K562 (cell line): ENCODE measurements around the gene NPIPB2. TPM values are rescaled to one million over a fixed set of nuclear protein-coding genes. Genes with fewer than 3 reads are reported as not detected.
A peak's percentile ranks its signal among the peaks of the same experiment; 100 is the strongest.

Experiments used
- ASH1L ChIP-seq: fragments of 450-650 bp; IDR thresholded peaks from 2 replicates; pipeline ENCODE4 v1.6.1; 2018; ENCODE audit warnings: borderline replicate concordance, mild to moderate bottlenecking, low read depth; ENCODE audit not compliant: partially characterized antibody
- CGGBP1 ChIP-seq: fragments of 250-450 bp; sonication (Bioruptor Pico); IDR thresholded peaks from 2 replicates; pipeline ENCODE4 v1.9.0; 2021; ENCODE audit warnings: mild to moderate bottlenecking
- DEAF1 ChIP-seq: fragments of 450-650 bp; formaldehyde crosslinking; IDR thresholded peaks from 2 replicates; pipeline ENCODE4 v1.4.0; 2020; ENCODE audit warnings: mild to moderate bottlenecking, moderate library complexity
- GABPA ChIP-seq: fragments of 200-800 bp; sonication (Bioruptor generic); conservative IDR thresholded peaks from 2 replicates; pipeline ENCODE4 v1.6.1; 2016; ENCODE audit warnings: low read depth, missing genetic modification characterization, missing compliant biosample characterization
- KLF10 ChIP-seq: fragments of 250-450 bp; sonication (Bioruptor Pico); IDR thresholded peaks from 2 replicates; pipeline ENCODE4 v1.6.1; 2021; ENCODE audit warnings: matching md5 sums
- LARP7 ChIP-seq: fragments of 450-650 bp; IDR thresholded peaks from 2 replicates; pipeline ENCODE4 v1.6.1; 2016
- NCOR1 ChIP-seq: fragments of 450-650 bp; IDR thresholded peaks from 2 replicates; pipeline ENCODE4 v1.6.1; 2016; ENCODE audit warnings: mild to moderate bottlenecking, moderate library complexity
- POLR2H ChIP-seq: IDR thresholded peaks from 2 replicates; pipeline ENCODE4 v1.6.1; 2016; ENCODE audit warnings: missing genetic modification characterization, low read depth, mild to moderate bottlenecking, control low read depth, missing compliant biosample characterization, moderate library complexity
- PPARD ChIP-seq: fragments of 250-450 bp; sonication (Bioruptor Pico); IDR thresholded peaks from 2 replicates; pipeline ENCODE4 v1.8.0; 2022; ENCODE audit warnings: inconsistent platforms, mild to moderate bottlenecking, moderate library complexity
- PTTG1 ChIP-seq: fragments of 450-650 bp; IDR thresholded peaks from 2 replicates; pipeline ENCODE4 v1.6.1; 2016; ENCODE audit warnings: low read depth, mild to moderate bottlenecking, missing genetic modification characterization, missing compliant biosample characterization
- SETDB1 ChIP-seq: IDR thresholded peaks from one replicate; pipeline ENCODE4 v1.6.1; 2012; ENCODE audit warnings: low read length, control low read depth, inconsistent platforms
- SMAD2 ChIP-seq: fragments of 150-350 bp; IDR thresholded peaks from 2 replicates; pipeline ENCODE4 v1.6.1; 2014; ENCODE audit warnings: low read depth, mild to moderate bottlenecking, low read length
- SMAD4 ChIP-seq: fragments of 250-450 bp; sonication (Bioruptor Pico); conservative IDR thresholded peaks from 2 replicates; pipeline ENCODE4 v1.8.0; 2021; ENCODE audit warnings: inconsistent platforms, mild to moderate bottlenecking, moderate library complexity
- SPI1 ChIP-seq: IDR thresholded peaks from 2 replicates; pipeline ENCODE4 v1.6.1; 2011; ENCODE audit warnings: low read depth, low read length, control low read depth, borderline replicate concordance
- TRIM28 ChIP-seq: fragments of 450-650 bp; IDR thresholded peaks from 2 replicates; pipeline ENCODE4 v1.6.1; 2017
- TSHZ1 ChIP-seq: fragments of 250-450 bp; sonication (Bioruptor Pico); IDR thresholded peaks from 2 replicates; pipeline ENCODE4 v1.4.0; 2020; ENCODE audit warnings: mild to moderate bottlenecking, moderate library complexity
- ZNF140 ChIP-seq: fragments of 250-450 bp; sonication (Bioruptor Pico); IDR thresholded peaks from 2 replicates; pipeline ENCODE4 v1.8.0; 2021; ENCODE audit warnings: moderate library complexity, mild to moderate bottlenecking, inconsistent platforms
- ZNF583 ChIP-seq: fragments of 250-450 bp; sonication (Bioruptor Pico); IDR thresholded peaks from 2 replicates; pipeline ENCODE4 v1.4.0; 2020
- polyA plus RNA-seq, 8 experiments: library from polyadenylated mRNA; depleted of rRNA in 4 of 8; stranded (reverse) in 5 of 8; unstranded in 3 of 8; fragments of >200 nt; fragmentation: Nextera tagmentation in 2 of 8; fragmentation: Illumina TruSeq in 1 of 8; extraction: Ambion mirVana in 2 of 8; extraction: Trizol in 1 of 8; gene quantifications; 2 replicates each; pipeline versions ENCODE4 v1.2.1 to v1.2.3, GENCODE V29; 2011 to 2014; ENCODE audit warnings: inconsistent platforms in 1 of 8, missing spikeins in 1 of 8
- total RNA-seq, 7 experiments: library from RNA; depleted of rRNA in 6 of 7; stranded (reverse); fragments of >200 nt in 6 of 7; fragmentation: Illumina TruSeq in 2 of 7; extraction: Trizol in 2 of 7; gene quantifications; 2 replicates each; pipeline versions ENCODE4 v1.2.1 to v1.2.3, GENCODE V29; 2011 to 2021; ENCODE audit warnings: low replicate concordance in 1 of 7
- TF ChIP-seq, protein P1 (sequence below), 2 experiments: fragments of 150-350 bp in 1 of 2; IDR thresholded peaks; 2 replicates each; pipeline ENCODE4 v1.6.1; 2012 to 2016; ENCODE audit warnings: low read depth in 2 of 2, low read length in 2 of 2, mild to moderate bottlenecking in 1 of 2, moderate library complexity in 1 of 2

The NPIPB2 gene
- total and polyA plus RNA-seq, 9 of the 15 experiments (the other 6 are each of a cell fraction or from before 2014, with no cell fraction given) = 0.21 to 2.9 (median 1.6) TPM; not detected in 1

- TF ChIP-seq, protein P1, sequence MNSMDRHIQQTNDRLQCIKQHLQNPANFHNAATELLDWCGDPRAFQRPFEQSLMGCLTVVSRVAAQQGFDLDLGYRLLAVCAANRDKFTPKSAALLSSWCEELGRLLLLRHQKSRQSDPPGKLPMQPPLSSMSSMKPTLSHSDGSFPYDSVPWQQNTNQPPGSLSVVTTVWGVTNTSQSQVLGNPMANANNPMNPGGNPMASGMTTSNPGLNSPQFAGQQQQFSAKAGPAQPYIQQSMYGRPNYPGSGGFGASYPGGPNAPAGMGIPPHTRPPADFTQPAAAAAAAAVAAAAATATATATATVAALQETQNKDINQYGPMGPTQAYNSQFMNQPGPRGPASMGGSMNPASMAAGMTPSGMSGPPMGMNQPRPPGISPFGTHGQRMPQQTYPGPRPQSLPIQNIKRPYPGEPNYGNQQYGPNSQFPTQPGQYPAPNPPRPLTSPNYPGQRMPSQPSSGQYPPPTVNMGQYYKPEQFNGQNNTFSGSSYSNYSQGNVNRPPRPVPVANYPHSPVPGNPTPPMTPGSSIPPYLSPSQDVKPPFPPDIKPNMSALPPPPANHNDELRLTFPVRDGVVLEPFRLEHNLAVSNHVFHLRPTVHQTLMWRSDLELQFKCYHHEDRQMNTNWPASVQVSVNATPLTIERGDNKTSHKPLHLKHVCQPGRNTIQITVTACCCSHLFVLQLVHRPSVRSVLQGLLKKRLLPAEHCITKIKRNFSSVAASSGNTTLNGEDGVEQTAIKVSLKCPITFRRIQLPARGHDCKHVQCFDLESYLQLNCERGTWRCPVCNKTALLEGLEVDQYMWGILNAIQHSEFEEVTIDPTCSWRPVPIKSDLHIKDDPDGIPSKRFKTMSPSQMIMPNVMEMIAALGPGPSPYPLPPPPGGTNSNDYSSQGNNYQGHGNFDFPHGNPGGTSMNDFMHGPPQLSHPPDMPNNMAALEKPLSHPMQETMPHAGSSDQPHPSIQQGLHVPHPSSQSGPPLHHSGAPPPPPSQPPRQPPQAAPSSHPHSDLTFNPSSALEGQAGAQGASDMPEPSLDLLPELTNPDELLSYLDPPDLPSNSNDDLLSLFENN (IDR thresholded peaks at IDR 0.05; ENCODE audit: low read depth in 2 of 2, low read length in 2 of 2) = 0 out of 4 replicates have a peak, but pooled peaks of 1 of the 2 experiments have one; percentile 26
- TF ChIP-seq ASH1L (peak; percentile 72), KLF10 (peak; percentile 50; the same call in 1 of the 2 replicates), ZNF140 (CRISPR knock-in tag) (no peak), SMAD4 (peak; percentile 91), SPI1 (peak; percentile 6; the same call in 1 of the 2 replicates), TRIM28 (0 out of 2 replicates have a peak, but pooled peaks have one; percentile 46), CGGBP1 (CRISPR knock-in tag) (peak; percentile 24; the same call in 1 of the 2 replicates), DEAF1 (no peak), GABPA (tag) (peak; percentile 96), PPARD (CRISPR knock-in tag) (no peak), PTTG1 (tag) (no peak), NCOR1 (peak; percentile 7; the same call in 1 of the 2 replicates), LARP7 (0 out of 2 replicates have a peak, but pooled peaks have one; percentile 7), SMAD2 (no peak), SETDB1 (no peak), POLR2H (tag) (peak; percentile 45; the same call in 1 of the 2 replicates), TSHZ1 (no peak), ZNF583 (CRISPR knock-in tag) (peak; percentile 94)
Measured at GRCh38 chr16:11915644-11916523, 26.0 kb downstream of the NPIPB2 start, which contains the start of gene GSPT1 (continued).
